HepG2 (cell line): ENCODE measurements around the gene IP6K3. TPM values are rescaled to one million over a fixed set of nuclear protein-coding genes. Genes with fewer than 3 reads are reported as not detected.
A peak's percentile ranks its signal among the peaks of the same experiment; 100 is the strongest.

Experiments used
- ARID5B ChIP-seq: IDR thresholded peaks from 2 replicates; pipeline ENCODE4 v1.4.0; 2020; ENCODE audit warnings: mild to moderate bottlenecking, missing genetic modification reagents
- FOXA1 ChIP-seq, 2 experiments: fragments of 450-650 bp in 1 of 2; sonication (generic) in 1 of 2; formaldehyde crosslinking in 1 of 2; IDR thresholded peaks; 2 replicates each; pipeline versions ENCODE4 v1.4.0 to v1.6.1; 2016 to 2020; ENCODE audit warnings: missing genetic modification reagents in 1 of 2
- GATAD2A ChIP-seq: IDR thresholded peaks from 2 replicates; pipeline ENCODE4 v1.6.1; 2016
- KDM1A ChIP-seq: IDR thresholded peaks from 2 replicates; pipeline ENCODE4 v1.6.1; 2016; ENCODE audit warnings: missing compliant biosample characterization
- KLF13 ChIP-seq: sonication (generic); formaldehyde crosslinking; IDR thresholded peaks from 2 replicates; pipeline ENCODE4 v1.4.0; 2020; ENCODE audit warnings: mild to moderate bottlenecking, missing genetic modification reagents
- KLF9 ChIP-seq: IDR thresholded peaks from 2 replicates; pipeline ENCODE4 v1.6.1; 2016; ENCODE audit warnings: low read depth
- LCORL ChIP-seq, 2 experiments: fragments of 450-650 bp in 1 of 2; sonication (generic) in 1 of 2; formaldehyde crosslinking in 1 of 2; IDR thresholded peaks; 2 replicates each; pipeline versions ENCODE4 v1.5.0 to v1.6.1; 2017 to 2020; ENCODE audit warnings: antibody characterized with exemption in 1 of 2, missing genetic modification reagents in 1 of 2
- MYPOP ChIP-seq: sonication (generic); formaldehyde crosslinking; IDR thresholded peaks from 2 replicates; pipeline ENCODE4 v1.8.1; 2023; ENCODE audit warnings: mild to moderate bottlenecking, moderate library complexity, missing genetic modification reagents
- PHF21A ChIP-seq: sonication (generic); formaldehyde crosslinking; IDR thresholded peaks from 2 replicates; pipeline ENCODE4 v1.5.0; 2020; ENCODE audit warnings: mild to moderate bottlenecking, missing genetic modification reagents
- PITX1 ChIP-seq: sonication (generic); formaldehyde crosslinking; IDR thresholded peaks from 2 replicates; pipeline ENCODE4 v1.5.1; 2020; ENCODE audit warnings: mild to moderate bottlenecking, missing genetic modification reagents
- RBM22 ChIP-seq: fragments of 200-400 bp; formaldehyde crosslinking; optimal IDR thresholded peaks from 2 replicates; pipeline ENCODE3; 2017; ENCODE audit warnings: mild to moderate bottlenecking, low read length, moderate library complexity
- SIX1 ChIP-seq: sonication (generic); formaldehyde crosslinking; IDR thresholded peaks from 2 replicates; pipeline ENCODE4 v1.4.0; 2020; ENCODE audit warnings: missing genetic modification reagents, borderline replicate concordance
- SNRNP70 ChIP-seq: fragments of 200-400 bp; formaldehyde crosslinking; IDR thresholded peaks from 2 replicates; pipeline ENCODE4 v1.6.1; 2017; ENCODE audit warnings: mild to moderate bottlenecking, low read depth, low read length, moderate library complexity
- SP4 ChIP-seq: sonication (generic); formaldehyde crosslinking; IDR thresholded peaks from 2 replicates; pipeline ENCODE4 v1.8.1; 2023; ENCODE audit warnings: mild to moderate bottlenecking, missing genetic modification reagents
- ZNF121 ChIP-seq: sonication (generic); formaldehyde crosslinking; IDR thresholded peaks from 2 replicates; pipeline ENCODE4 v1.5.0; 2020; ENCODE audit warnings: mild to moderate bottlenecking, missing genetic modification reagents
- polyA plus RNA-seq, 8 experiments: library from polyadenylated mRNA; depleted of rRNA in 3 of 8; stranded (reverse) in 7 of 8; unstranded in 1 of 8; fragments of >200 nt; fragmentation: Illumina TruSeq in 4 of 8; extraction: Trizol in 4 of 8; gene quantifications; 2 replicates each; pipeline versions ENCODE4 v1.2.1 to v1.2.3, GENCODE V29; 2011 to 2016; ENCODE audit warnings: low read depth in 4 of 8, missing spikeins in 1 of 8, mixed read lengths in 1 of 8; ENCODE audit not compliant: insufficient read depth in 1 of 8
- total RNA-seq, 5 experiments: library from RNA; depleted of rRNA; stranded (reverse); fragments of >200 nt; fragmentation: Illumina TruSeq; extraction: Trizol; gene quantifications; 2 replicates each; pipeline ENCODE4 v1.2.3, GENCODE V29; 2016; ENCODE audit warnings: low read depth in 1 of 5

The IP6K3 gene
- total and polyA plus RNA-seq, 2 of the 13 experiments (the other 11 are each of a cell fraction or from before 2014, with no cell fraction given), result 0.11 to 0.18 TPM

- 0 out of 2 replicates have a peak, but pooled peaks have one; percentile 37 for TF ChIP-seq ARID5B (CRISPR knock-in tag)
- TF ChIP-seq KDM1A (CRISPR knock-in tag), result 0 out of 2 replicates have a peak, but pooled peaks have one; percentile 40
- TF ChIP-seq KLF13, result no peak
- TF ChIP-seq RBM22, result no peak
- no peak for TF ChIP-seq FOXA1 (IDR thresholded peaks at IDR 0.05)
- TF ChIP-seq FOXA1 (CRISPR knock-in tag; IDR thresholded peaks at IDR 0.05), result peak; percentile 59
- no peak for TF ChIP-seq SNRNP70
- TF ChIP-seq PITX1 (CRISPR knock-in tag), result peak; percentile 20; the same call in 1 of the 2 replicates
- TF ChIP-seq LCORL (IDR thresholded peaks at IDR 0.05), result no peak
- TF ChIP-seq LCORL (CRISPR knock-in tag; IDR thresholded peaks at IDR 0.05), result 0 out of 2 replicates have a peak, but pooled peaks have one; percentile 36
- TF ChIP-seq PHF21A (CRISPR knock-in tag), result 0 out of 2 replicates have a peak, but pooled peaks have one; percentile 44
- 0 out of 2 replicates have a peak, but pooled peaks have one; percentile 20 for TF ChIP-seq GATAD2A (CRISPR knock-in tag)
- TF ChIP-seq KLF9 (CRISPR knock-in tag), result no peak
- TF ChIP-seq SP4 (CRISPR knock-in tag), result no peak
- TF ChIP-seq SIX1 (CRISPR knock-in tag), result 0 out of 2 replicates have a peak, but pooled peaks have one; percentile 17
- 0 out of 2 replicates have a peak, but pooled peaks have one; percentile 13 for TF ChIP-seq ZNF121 (CRISPR knock-in tag)
- TF ChIP-seq MYPOP (CRISPR knock-in tag), result no peak
Measured at GRCh38 chr6:33716890-33717632, 29.6 kb downstream of the IP6K3 start (continued).
